ENCODE results near the gene MCM9.

The MCM9 gene

DNA sequence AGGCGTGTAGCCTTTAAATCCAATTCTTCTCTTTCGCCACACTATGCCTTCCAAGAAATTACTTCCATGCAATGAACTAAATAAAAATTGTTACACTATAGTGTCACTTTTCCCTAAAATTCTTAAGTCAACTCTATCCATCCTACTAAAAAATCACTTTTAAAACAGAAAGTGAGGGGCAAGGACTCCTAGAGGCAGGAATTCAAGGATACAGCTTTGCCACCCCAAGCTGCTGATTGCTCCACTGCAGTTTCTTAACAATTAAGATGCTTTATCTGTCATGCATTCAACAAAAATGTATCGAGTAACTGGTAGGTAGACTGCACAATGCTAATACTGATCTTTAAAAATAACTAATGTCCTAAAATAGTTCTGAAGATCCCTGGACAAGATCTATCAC is 4.3 kb downstream of the MCM9 start:
- no peak for DNase-seq

DNA sequence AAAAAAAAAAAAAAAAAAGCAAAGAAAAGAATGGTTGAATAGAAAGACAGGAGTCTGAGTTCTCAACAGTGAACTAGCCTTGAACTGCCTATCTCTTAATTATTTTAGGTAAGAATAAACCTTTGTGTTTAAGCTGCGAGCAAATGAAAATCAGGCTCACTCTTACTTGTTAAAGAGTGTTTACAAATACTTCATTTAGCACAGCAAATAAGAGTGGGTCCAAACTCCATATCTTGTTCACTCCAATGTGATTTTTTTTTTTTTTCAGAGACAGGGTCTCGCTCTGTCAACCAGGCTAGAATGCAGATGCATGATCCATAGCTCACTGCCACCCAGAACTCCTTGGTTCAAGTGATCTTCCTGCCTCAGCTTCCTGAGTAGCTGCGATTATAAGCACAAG is 11.9 kb downstream of the MCM9 start:
- DNase-seq, result no peak

DNA sequence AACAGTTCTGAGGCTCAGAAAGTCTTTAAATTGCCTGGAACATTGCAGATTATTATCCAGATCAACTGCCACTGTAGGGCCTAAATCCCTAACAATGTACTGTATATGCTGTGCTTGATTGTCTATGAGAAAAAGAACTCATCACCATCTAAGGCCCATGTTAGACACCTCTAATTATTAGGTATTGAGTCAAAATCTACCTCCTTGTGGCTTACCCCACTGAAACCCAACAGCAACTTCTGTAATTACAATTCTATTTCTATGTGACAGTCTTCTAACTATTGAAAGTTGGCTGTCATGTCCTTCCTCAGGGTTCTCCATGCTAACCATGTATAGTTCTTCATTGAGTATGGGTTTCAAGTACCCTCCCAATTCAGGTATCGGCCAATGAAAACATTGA is 13.9 kb downstream of the MCM9 start:
- no peak for DNase-seq

DNA sequence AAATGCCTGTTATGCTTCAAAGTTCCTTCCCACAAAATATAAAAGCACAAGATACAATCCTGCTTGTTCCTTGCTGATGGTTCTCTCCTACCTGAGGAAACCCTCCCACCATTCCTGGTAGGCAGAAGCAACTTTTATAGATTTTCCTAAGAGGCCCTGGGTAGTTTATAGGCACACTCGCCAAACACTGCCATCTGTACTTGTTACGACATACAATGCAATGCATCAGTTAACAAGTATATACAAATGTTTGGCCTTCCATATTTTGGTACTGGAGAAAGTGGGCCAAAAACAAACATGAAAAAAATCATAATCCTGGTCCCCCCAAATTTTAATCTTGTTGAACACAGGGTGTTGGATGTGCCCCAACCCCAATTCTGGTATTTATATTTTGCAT is 16.6 kb downstream of the MCM9 start:
- no peak for DNase-seq

DNA sequence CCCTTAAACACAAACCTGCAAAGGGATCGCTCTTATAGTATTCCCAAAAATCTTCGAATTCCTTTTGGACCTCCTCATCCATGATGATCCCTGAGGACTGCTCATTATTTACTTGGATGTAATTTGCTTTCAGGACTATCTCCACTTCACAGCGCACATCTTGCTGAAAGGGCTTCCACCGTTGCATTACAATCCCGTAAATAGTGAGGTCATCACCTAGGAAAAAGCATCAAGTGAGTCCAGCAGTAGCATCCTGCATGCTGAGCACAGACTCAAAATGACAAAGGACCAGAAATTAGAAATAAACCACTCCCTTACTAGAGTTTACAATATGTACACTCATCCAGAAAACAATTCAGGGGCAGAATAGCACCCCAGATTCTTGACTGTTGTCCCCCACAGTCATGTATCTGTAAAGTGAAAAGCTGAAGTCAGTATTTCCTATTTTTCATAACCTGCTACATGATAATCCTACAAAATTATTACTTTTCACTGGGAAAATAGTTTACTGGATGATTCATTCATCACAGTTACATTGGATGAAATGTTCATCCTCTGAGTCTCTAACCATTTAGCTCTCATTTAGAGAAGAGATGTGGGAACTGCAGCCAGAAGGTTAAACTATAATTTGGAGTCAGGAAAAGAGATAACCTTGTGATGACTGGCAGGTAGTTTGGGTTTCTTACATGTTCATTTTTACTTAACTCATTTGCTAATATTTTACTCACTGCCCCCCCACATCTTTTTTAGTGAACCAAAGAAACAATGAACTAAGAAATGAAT is 17.2 kb downstream of the MCM9 start:
- DNase-seq, result no peak

DNA sequence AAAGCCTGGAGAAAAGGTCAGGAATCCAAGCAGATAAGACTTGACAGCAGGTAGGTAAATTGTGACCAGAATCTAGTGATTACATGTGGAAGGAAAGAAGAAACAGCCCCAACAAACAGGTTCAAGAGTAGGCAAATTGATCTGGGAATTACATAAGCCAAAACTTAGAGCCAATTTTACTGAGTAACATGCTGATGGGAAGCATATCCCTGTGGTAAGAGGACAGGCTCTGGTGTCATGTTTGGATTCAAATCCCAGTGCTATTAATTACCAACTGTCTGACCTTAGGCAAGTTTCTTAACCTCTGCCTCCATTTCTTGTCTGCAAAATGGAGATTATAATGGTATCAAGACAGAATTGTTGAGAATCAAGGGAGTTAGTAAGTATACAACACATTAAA is 20.4 kb downstream of the MCM9 start:
- DNase-seq, result no peak

DNA sequence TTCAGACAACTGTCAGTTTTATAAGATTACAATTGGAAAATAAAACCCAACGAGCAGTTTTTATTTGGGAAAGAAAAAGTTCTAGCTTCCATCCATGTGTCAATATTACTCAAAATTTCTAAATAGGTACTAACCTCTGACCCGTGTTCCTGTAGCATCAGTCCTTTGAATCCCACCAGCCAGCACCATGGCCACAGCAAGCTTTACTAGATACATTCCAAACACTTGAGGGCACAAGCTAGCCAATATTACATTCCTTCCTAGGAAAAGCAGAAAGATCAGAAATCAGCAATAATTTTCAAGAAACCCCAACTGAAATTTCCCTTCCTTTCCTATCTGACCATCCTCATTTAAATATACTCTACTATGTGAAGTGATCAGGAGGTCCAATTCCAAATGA is 21.8 kb downstream of the MCM9 start:
- DNase-seq, result no peak

DNA sequence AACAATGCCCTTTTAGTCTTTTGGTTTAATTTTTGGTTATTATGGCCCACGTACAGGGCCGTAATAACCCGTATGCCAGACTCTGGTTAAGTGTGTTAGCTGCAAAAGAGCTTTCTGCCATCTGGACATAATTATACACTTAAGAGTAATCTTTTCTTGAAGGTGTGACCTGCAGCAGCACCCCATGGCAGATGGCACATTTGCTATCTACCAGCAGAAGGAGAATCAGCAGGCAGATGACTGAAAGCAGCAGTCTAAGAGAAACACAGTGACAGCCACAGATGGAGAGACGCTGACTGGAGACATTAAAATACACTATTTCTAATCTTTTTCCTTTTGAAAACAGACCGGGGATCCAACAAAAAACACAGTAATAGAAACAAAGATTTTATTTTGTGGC is 22.3 kb downstream of the MCM9 start:
- no peak for DNase-seq

DNA sequence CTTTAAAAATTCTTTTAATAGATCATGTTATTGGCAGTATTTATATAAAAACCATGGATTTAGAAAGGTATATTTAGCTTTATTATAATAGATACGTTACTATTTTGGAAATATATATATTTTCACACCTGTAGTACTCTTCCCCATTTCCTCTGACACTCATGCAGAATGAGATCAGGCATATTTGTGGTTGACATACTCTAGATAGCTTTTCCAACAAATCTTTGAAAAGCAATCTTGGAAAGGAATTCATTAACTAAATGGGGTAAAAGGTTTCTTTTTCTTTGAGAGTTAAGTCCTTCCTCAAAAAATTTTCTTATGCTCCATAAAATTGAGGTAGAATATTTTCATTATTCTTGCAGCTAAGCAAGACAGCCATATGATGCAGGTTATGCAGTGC is 26.5 kb downstream of the MCM9 start:
- DNase-seq, result no peak

DNA sequence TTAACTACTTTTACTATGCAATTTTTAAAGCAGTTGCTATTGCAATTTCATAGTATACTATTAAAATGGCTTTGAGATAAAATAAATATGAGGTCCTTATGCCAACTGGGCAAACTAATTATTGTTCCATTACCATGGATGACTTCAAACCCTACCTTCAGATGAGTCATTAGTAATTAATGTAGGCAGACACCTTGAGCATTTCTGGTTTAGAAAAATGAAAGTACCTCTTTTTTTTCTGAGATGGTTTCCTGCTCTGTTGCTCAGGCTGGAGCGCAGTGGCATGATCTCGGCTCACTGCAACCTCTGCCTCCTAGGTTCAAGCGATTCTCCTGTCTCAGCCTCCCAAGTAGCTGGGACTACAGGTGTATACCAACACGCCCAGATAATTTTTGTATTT is 29.1 kb downstream of the MCM9 start:
- no peak for DNase-seq

DNA sequence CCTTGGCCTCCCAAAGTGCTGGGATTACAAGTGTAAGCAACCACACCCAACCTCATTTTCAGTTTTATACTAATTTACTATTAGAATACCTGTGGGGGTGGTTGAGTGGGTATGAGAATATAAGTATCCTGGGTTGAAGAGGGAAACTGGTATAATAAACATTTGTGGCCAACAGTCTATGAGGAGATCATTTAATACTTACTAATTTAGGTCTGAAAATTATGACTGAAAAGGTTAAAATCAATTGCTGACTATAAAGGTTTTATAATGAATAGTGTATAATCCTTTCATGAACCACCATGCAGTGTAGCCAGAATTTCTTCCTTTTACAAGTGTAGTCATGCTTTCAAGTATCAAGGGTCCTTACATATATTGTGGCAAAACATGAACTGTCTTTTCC is 29.9 kb downstream of the MCM9 start:
- DNase-seq, result no peak

DNA sequence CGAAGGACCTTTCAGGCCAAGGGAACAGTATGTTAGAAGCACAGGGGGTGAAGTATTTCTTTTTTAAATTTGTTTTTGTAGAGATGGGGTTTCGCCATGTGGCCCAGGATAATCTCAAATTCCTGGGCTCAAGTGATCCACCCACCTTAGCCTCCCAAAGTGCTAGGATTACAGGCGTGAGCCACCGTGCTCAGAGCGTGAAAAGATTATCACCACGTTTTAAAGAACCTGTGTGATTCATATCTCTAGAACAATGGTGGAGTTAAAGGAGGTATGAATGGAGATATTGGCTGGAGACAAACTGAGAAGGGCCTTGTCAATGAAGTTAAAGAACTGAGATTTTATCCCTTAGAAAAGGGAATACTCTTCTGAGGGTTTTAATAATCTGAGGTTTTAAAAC is 31.3 kb downstream of the MCM9 start:
- DNase-seq, result no peak

DNA sequence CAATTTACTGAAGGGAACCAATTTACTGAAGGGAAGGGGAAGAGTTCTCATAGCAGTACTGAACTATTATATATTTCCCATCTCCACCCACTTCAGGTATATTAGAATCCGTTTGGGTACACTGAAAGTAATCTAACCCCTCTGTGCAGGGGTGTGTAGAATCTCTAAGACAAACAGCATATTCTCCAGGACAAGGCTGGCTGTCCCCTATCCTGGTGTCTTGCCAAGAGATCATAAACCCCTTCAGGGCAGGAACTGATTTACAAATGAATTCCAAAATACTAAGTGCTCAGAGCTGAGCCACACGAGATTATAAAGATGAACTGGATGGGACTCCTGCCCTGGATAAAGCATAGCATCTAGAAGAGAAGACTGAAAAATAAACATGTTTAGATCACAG is 31.8 kb downstream of the MCM9 start:
- DNase-seq, result no peak

DNA sequence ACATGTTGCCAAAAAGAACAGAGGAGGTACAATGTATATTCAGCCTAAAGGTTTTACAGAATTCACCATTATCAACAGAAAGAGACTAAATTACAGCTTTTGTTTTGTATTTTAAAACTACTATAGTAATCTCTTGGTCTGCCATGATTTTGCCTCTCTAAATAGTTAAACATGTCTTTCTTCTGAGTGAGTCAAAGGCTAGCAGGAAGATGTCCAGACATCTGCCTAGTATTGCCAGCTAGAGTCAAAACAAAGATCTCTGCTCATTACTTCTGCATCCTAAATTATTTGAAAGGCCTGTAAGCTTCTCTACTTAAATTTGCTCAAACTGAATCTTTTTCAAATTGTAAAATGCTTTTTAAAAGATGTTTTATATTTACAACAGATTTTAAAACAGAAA is 32.2 kb downstream of the MCM9 start:
- no peak for DNase-seq

DNA sequence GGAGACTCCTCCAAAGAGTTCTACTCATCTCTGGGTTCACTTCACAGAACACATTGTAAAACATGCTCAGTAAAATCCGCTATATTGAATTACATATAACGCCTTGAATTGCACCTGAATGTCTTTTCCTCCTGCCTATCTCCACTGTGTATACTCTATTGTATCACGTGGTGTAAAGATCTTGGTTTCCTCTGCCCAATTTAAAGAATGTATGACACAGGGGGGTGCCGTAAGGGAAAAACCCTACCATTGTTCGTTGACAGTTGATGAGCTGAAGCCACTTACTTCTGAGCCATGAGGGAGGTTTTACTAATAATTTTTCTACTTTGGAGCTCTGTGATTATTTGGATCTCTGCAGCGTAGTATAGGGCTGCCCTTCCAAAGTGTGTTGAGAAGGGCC is 35.0 kb downstream of the MCM9 start:
- DNase-seq, result peak in 1 of 2 experiments; percentile 28

DNA sequence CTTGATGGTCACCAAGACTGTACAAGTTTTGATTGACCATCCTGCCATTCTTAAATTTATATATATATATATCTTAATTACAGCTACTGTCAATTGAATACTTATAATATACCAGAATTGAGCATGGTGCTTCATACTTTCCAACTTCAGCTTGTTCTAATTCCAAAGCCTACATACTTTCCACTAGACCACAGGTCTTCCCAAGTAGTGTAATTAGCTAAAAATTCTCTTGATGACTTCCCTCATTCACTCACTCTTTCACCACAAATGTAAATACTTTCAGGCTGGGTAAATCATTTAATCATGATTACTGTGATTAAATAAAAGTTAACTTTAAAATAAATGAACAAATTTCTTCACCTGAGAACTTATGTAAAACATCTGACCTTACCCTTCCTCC is 37.6 kb downstream of the MCM9 start:
- DNase-seq, result no peak

DNA sequence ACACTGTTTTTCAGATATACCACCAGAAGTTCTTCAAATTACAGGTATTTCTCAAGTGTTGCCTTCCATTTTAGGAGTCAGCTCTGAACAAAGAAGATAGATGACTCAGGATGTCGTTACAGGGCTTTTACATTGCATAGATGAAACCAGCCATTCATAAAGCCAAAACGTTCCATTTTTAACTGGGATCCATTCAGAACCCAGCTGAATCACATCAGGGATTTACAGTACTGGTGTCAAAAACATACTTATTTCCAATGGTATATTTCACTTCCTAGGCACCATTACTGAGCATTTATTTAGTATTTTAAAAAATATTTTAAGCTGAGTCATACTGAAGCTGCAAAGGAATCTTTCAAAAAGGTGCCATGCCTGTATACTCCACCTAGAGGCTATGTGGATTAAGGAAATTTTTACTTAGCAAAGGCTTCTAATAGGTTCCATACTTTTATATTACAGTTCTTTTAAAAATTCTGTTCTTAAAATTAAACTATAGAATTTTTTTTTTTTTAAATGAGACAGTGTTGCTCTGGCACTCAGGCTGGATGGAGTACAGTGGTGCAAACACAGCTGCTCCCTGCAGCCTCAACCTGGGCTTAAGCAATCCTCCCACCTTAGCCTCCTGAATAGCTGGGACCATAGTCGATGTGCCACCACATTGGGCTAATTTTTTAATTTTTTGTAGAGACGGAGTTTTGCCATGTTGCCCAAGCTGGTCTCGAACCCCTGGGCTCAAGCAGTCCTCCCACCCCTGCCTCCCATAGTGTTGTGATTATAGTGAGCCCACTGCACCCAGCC is 38.4 kb downstream of the MCM9 start:
- no peak for DNase-seq

DNA sequence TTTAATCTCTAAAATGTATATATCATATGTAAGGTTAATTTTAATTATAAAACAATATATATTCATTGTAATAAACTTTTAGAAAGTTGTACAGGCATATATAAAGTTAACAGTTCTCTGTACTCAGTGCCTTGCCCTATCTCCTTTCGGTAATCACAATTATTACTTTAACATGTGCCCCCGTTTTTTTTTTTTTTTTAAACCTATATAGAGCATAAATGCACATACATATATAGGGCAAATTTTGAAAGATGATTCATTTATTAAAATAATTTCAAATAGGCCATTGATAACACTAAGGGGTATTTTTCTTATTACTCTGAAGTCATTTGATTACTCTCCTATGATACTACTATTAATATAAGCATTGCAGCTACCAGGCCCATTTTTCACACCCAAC is 39.1 kb downstream of the MCM9 start:
- DNase-seq, result no peak

DNA sequence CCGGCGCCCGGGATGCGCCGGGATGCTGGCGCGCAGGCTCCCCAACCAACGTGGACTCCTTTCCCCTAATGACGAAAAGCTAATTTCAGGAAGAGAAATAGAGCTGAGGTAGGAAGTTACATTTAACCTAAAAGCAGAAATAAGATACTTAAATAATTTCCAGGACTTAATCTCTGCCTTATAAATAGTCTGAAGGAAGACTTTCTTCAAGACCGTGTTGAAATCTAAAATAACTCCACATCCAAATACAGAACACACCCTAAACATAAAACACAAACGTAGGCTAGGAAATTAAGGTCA is 39.7 kb downstream of the MCM9 start:
- no peak for DNase-seq

DNA sequence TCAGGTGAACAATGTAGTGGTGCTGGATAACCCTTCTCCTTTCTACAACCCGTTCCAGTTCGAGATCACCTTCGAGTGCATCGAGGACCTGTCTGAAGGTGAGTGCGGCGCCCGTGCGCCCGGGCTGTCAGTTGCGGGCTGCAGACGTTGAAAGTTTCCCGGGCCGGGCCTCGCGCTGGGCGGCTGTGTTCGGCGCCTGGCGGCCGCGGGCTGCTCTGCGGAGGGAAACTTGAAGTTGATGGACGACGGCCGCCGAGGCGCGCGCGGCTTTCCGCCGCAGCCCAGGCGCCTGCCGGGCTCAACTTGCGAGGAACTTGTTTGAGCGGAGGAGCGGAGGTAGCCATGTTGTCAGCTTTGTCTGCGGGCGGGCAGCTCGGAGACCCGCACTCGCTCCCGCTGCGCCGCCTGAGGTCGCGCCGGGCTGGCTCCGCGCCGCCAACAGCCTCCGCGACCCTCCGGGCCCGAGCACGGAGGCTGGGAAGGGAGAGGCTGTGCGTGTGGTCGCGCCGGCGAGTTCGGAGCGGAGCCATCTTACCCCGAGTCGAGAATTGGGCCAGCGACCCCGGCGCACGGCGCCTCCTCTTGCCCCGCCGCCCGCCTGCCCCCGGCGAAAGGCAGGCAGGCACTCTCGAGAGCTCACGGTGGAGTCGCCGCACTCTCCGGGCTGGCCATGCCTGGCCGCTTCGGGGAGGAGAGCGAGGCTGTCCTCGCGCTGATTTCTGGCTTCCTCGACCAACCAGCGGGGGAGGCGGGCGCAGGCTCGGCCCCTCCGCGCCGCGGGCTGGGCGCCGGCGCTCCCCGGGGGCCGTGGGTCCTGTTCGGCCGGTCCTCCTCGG is 40.3 kb downstream of the MCM9 start:
- DNase-seq, result peak; percentile 40 to 47

DNA sequence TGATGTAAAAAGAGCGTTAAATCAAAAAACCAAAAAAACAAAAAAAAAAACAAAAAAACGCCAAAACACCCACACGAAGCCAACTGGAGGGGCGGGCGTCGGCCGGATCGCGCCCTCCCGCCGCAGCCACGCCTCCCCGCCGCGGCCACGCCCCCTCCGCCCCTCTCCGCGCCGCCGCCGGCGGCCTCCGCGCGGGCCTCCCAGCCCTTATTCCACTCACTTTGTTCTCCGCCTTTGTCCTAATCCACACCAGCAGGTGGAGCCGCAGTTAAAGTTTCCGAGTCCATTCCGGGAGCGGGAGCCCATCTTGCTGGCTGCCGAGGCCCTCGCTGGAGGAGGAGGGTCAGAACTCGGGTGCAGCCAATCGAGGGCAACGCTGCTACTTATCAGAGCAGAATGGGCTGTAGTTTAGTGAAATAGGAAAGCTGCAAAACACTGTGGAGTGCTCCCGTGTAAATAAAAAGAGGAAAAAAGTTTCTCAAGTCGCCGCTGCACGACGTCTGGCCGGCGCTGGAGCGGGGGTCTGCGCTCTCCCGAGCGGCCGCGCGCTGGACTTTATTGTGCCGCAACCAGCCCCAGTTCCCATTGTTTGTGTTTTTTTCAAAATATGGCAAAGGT is 41.0 kb downstream of the MCM9 start, which contains the start of gene ASF1A:
Gene ASF1A (plus strand): TSS at position 346 of the 618 bp plus-strand sequence. CDS start 262 bp downstream, at position 608.
- peak; percentile 93 to 94 for DNase-seq

DNA sequence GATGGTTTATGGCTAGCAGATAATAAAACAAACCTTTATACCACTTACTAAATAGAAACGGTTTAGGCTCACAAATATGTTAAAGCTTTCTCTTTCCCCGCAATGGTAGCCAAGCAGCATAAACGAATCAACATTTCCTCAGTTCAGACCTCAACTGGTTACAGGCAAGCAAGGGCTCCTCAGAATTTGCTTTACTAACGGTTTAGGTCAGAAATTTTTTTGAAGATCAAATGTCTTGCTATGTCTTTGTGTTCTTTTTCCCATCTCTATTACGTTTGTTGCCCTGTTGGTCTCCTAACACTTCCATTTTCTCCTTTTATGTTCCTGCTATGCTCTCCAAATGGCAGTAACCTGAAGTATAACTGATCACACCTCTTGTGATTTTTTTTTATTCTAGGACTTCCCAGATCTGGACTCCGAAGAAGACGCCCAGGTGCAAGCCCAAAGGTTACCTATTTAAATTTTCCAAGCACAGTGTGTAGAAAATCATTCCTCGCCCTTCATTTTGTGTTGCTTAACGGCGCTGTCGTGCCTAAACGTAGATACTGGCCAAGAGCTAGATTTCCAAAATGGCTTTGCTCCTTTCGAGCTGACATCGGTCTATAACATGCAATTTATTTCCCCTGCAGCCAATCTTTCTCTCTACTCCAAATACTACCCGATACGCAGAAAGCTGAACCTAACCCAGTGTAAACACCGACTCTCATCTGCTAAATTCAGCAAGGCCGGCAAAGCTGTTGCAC is 41.7 kb downstream of the MCM9 start:
- DNase-seq, result peak; percentile 7 to 21

Data from stimulated activated CD4-positive, alpha-beta T cell treated with anti-CD3 and anti-CD28 coated beads, Interleukin-4, amount 100 ng/mL, for 4 hours (primary cell).